Parathyroid adenoma (tissue), 2 donors: ENCODE data around the gene C14orf132.

Experiments used
- H2AFZ ChIP-seq: fragments of 300-600 bp; sonication (generic); one replicate; pipeline ENCODE4 v1.7.0; 2017; ENCODE audit warnings: antibody characterized with exemption, mild to moderate bottlenecking
- H3K27ac ChIP-seq: fragments of 300-600 bp; sonication (generic); one replicate; pipeline ENCODE4 v1.7.0; 2017
- H3K27me3 ChIP-seq: fragments of 300-600 bp; sonication (generic); one replicate; pipeline ENCODE4 v1.7.0; 2017; ENCODE audit warnings: low read length; ENCODE audit not compliant: control insufficient read depth, insufficient read depth
- H3K36me3 ChIP-seq: fragments of 300-600 bp; sonication (generic); one replicate; pipeline ENCODE4 v1.7.0; 2017; ENCODE audit warnings: low read length; ENCODE audit not compliant: control insufficient read depth, insufficient read depth
- H3K4me1 ChIP-seq: fragments of 300-600 bp; sonication (generic); one replicate; pipeline ENCODE4 v1.7.0; 2017; ENCODE audit warnings: control low read depth
- H3K4me2 ChIP-seq: fragments of 300-600 bp; sonication (generic); one replicate; pipeline ENCODE4 v1.7.0; 2017; ENCODE audit warnings: low read length
- H3K4me3 ChIP-seq: fragments of 300-600 bp; sonication (generic); one replicate; pipeline ENCODE4 v1.7.0; 2017; ENCODE audit warnings: low read depth, low read length
- H3K79me2 ChIP-seq: fragments of 300-600 bp; sonication (generic); one replicate; pipeline ENCODE4 v1.7.0; 2017; ENCODE audit warnings: control low read depth
- H3K9ac ChIP-seq: fragments of 300-600 bp; sonication (generic); one replicate; pipeline ENCODE4 v1.7.0; 2017; ENCODE audit warnings: mild to moderate bottlenecking
- H3K9me3 ChIP-seq: fragments of 300-600 bp; sonication (generic); one replicate; pipeline ENCODE4 v1.7.0; 2017; ENCODE audit warnings: low read length; ENCODE audit not compliant: control insufficient read depth
- TF ChIP-seq, protein P1 (sequence below): fragments of 300-600 bp; sonication (generic); IDR thresholded peaks from one replicate; pipeline ENCODE4 v1.7.0; 2017; ENCODE audit warnings: antibody characterized with exemption, mild to moderate bottlenecking
- donor health status: primary hyperparathyroidism.

C14orf132 gene

DNA sequence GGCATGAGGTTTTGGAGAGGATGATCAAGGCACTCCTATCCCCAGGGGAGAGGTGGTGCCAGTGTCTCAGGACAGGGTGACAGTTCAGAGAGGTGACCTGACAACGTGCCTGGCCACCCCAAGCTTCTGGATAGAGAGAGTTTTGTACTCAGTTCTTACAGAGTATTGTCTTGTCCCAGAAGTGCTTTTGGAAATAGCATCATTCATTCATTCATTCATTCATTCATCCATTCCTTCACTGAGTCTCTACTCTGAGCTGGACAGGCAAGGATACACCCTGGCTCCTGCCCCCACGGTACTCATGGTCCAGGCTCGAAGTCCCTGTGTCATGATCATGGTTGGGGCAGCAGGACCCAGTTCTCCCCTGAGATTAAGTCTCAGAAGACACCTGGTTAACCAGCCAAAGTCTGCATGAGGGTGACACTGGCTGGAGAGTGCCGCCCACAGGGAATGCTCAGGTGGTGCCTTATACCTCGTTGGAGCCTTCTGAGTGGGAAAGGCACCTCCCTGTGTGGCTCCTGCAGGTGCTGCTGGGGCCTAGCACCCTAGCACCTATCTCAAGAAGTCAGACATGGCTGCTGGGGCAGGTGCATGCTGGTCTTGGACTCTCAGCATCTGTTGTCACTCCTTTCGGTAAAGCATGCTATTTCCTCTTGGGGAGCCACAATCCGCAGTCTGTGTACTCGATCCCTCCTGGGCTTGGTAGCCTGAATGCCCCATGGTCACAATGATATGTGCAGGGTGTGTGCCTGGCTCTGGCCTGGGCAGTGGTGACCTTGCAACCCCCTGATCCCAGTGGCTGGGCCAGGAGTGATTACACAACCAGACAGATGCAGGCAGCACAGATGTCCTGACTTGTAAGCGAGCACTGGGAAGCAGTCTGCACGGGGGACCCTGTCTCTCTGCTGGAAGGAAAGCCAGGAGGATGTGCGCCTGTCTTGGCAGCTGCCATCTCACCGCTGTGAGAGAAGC, 57.8 kb downstream of the C14orf132 start:
- H3K9me3 ChIP-seq: no peaks in the 10 kb centered on the region
- no peak overlapping the region for H3K4me2 ChIP-seq
- H3K27me3 ChIP-seq: no peaks in the 10 kb centered on the region
- no peak overlapping the region for H2AFZ ChIP-seq
- no peak overlapping the region for H3K4me3 ChIP-seq
- TF ChIP-seq, protein P1, sequence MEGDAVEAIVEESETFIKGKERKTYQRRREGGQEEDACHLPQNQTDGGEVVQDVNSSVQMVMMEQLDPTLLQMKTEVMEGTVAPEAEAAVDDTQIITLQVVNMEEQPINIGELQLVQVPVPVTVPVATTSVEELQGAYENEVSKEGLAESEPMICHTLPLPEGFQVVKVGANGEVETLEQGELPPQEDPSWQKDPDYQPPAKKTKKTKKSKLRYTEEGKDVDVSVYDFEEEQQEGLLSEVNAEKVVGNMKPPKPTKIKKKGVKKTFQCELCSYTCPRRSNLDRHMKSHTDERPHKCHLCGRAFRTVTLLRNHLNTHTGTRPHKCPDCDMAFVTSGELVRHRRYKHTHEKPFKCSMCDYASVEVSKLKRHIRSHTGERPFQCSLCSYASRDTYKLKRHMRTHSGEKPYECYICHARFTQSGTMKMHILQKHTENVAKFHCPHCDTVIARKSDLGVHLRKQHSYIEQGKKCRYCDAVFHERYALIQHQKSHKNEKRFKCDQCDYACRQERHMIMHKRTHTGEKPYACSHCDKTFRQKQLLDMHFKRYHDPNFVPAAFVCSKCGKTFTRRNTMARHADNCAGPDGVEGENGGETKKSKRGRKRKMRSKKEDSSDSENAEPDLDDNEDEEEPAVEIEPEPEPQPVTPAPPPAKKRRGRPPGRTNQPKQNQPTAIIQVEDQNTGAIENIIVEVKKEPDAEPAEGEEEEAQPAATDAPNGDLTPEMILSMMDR: no peak
- no peak overlapping the region for H3K27ac ChIP-seq
- no peaks in the 10 kb centered on the region for H3K4me1 ChIP-seq
- no peaks in the 10 kb centered on the region for H3K36me3 ChIP-seq
- H3K79me2 ChIP-seq: no peaks in the 10 kb centered on the region
- no peak overlapping the region for H3K9ac ChIP-seq

DNA sequence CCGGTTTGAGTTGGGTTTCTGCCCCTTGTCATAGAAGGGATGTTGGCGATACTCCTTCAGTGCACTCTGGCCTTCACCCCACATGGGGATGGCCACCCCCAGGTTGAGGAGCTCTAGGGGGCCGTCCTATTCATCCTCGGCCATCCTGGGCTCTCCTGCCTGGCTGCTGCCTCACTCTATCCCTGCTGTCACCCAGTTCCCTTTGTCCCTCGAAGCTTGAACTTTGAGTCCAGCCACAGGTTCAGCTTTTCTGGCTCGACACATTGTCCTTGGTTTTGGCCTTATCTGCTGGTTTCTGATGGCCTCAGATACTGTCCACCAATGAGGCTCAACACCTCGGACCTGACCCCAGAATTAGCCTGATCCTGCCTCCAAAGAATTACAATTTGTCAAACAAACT, 58.6 kb downstream of the C14orf132 start:
- Histone ChIP-seq H3K9ac (no peak overlapping the region), H3K9me3 (no peaks in the 10 kb centered on the region), H3K36me3 (no peaks in the 10 kb centered on the region), H3K4me3 (no peak overlapping the region), H3K27ac (no peak overlapping the region), H3K79me2 (no peaks in the 10 kb centered on the region), H3K27me3 (no peaks in the 10 kb centered on the region), H2AFZ (no peak overlapping the region), H3K4me2 (no peak overlapping the region), H3K4me1 (no peaks in the 10 kb centered on the region)
- TF ChIP-seq, protein P1: no peak

DNA sequence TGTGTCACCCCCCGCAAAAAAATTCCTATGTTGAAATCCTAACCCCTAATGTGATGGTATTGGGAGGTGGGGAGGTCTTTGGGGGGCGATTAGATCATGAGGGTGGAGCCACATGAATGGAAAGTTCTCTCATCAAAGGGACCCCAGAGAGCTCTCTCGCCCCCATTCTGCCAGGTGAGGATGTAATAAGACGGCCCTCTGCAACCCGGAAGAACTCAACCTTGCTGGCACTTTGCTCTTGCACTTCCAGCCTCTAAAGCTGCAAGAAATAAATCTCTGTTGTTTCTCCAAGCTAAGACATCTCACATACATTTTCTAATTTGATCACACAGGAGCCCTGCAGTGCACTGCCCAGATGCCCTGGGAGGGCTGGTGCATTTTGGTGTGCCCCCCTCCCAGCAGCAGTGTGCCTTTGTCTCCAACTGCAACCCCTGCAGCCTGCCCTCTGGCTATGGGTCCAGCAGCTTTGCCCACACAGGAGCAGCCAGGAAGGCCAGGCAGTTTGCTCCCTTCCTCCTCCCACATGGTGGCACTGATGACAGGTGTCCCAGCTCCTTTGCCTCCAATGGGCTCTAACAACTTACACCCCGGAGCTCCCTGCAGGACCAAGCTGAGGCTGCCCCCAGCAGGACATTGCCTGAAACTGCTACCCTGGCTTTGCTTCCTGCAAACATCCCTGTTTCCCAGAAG, 59.3 kb downstream of the C14orf132 start:
- Histone ChIP-seq H3K9ac (no peak overlapping the region), H3K4me3 (no peak overlapping the region), H3K4me2 (no peak overlapping the region), H3K36me3 (no peaks in the 10 kb centered on the region), H3K27ac (no peak overlapping the region), H2AFZ (no peak overlapping the region), H3K4me1 (no peaks in the 10 kb centered on the region), H3K27me3 (no peaks in the 10 kb centered on the region), H3K9me3 (no peaks in the 10 kb centered on the region), H3K79me2 (no peaks in the 10 kb centered on the region)
- TF ChIP-seq, protein P1: peak; percentile 21

DNA sequence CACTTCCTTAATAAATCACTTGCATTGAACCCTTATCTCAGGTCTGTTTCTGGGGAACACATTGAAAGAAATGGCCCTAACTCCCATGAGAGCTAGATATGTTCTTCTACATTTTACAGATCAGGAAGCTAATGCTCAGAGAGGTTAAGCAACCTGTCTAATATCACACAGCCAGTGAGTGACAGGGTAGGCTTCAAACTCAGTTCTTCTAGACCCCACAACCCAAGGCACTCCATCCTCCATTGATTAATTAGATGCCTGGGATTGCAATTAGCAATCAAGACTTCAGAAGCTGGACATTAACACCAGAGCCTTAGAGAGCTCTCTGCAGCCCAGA, 59.8 kb downstream of the C14orf132 start:
- Histone ChIP-seq H3K27me3 (no peaks in the 10 kb centered on the region), H3K36me3 (no peaks in the 10 kb centered on the region), H2AFZ (no peak overlapping the region), H3K4me3 (no peak overlapping the region), H3K9me3 (no peaks in the 10 kb centered on the region), H3K4me2 (no peak overlapping the region), H3K79me2 (no peaks in the 10 kb centered on the region), H3K9ac (no peak overlapping the region), H3K4me1 (no peaks in the 10 kb centered on the region), H3K27ac (no peak overlapping the region)
- TF ChIP-seq, protein P1: no peak
